OCI-LY1 (cell line): ENCODE results near the gene ADARB2.
A peak's percentile ranks its signal among the peaks of the same experiment; 100 is the strongest.

Source experiments
- H2AFZ ChIP-seq: fragments of 200-600 bp; sonication (generic), shearing (Covaris generic); 2 replicates; pipeline ENCODE4 v1.6.0; 2014; ENCODE audit warnings: antibody characterized with exemption, mild to moderate bottlenecking, low read length
- H3F3A ChIP-seq: fragments of 200-600 bp; sonication (generic), shearing (Covaris generic); 2 replicates; pipeline ENCODE4 v1.6.0; 2014; ENCODE audit warnings: mild to moderate bottlenecking, antibody characterized with exemption, low read length, moderate library complexity; ENCODE audit not compliant: insufficient read depth
- H3K27ac ChIP-seq: fragments of 200-600 bp; sonication (generic); 2 replicates; pipeline ENCODE4 v1.5.1; 2014; ENCODE audit warnings: low read length, mixed run types, mild to moderate bottlenecking, low read depth; ENCODE audit not compliant: poor library complexity, severe bottlenecking
- H3K27me3 ChIP-seq: fragments of 200-600 bp; sonication (generic); 2 replicates; pipeline ENCODE4 v1.6.0; 2014; ENCODE audit warnings: antibody characterized with exemption, mild to moderate bottlenecking, low read length, moderate library complexity; ENCODE audit not compliant: insufficient read depth
- H3K36me3 ChIP-seq: fragments of 200-600 bp; sonication (generic); 2 replicates; pipeline ENCODE4 v1.6.1; 2014; ENCODE audit warnings: mild to moderate bottlenecking, antibody characterized with exemption, low read length, moderate library complexity, mixed read lengths; ENCODE audit not compliant: insufficient read depth
- H3K4me1 ChIP-seq: fragments of 200-600 bp; sonication (generic); 2 replicates; pipeline ENCODE4 v1.5.1; 2014; ENCODE audit warnings: mild to moderate bottlenecking, low read length, moderate library complexity; ENCODE audit not compliant: insufficient read depth, severe bottlenecking
- H3K4me2 ChIP-seq: fragments of 200-600 bp; sonication (generic), shearing (Covaris generic); 2 replicates; pipeline ENCODE4 v1.6.1; 2014; ENCODE audit warnings: low read length
- H3K4me3 ChIP-seq: fragments of 200-600 bp; sonication (generic); 2 replicates; pipeline ENCODE4 v1.5.1; 2014; ENCODE audit warnings: low read length, low read depth, mild to moderate bottlenecking, mixed read lengths; ENCODE audit not compliant: poor library complexity, severe bottlenecking
- H3K79me2 ChIP-seq: fragments of 200-600 bp; shearing (Covaris generic); 2 replicates; pipeline ENCODE4 v1.6.1; 2016; ENCODE audit warnings: mixed run types, low read length, mixed read lengths; ENCODE audit not compliant: insufficient read depth
- H3K9ac ChIP-seq: fragments of 200-600 bp; sonication (generic), shearing (Covaris generic); 2 replicates; pipeline ENCODE4 v1.6.1; 2014; ENCODE audit warnings: mild to moderate bottlenecking, low read length, mixed read lengths
- H3K9me2 ChIP-seq: fragments of 200-600 bp; sonication (generic), shearing (Covaris generic); 2 replicates; pipeline ENCODE4 v1.6.1; 2014; ENCODE audit warnings: low read depth, mild to moderate bottlenecking, low read length, mixed read lengths
- H3K9me3 ChIP-seq: fragments of 200-600 bp; shearing (Covaris generic); 2 replicates; pipeline ENCODE4 v1.6.1; 2014; ENCODE audit warnings: low read length, mixed read lengths
- H4K20me1 ChIP-seq: fragments of 200-600 bp; sonication (generic), shearing (Covaris generic); 2 replicates; pipeline ENCODE4 v1.6.0; 2016; ENCODE audit warnings: mild to moderate bottlenecking, low read length; ENCODE audit not compliant: insufficient read depth
- EZH2 ChIP-seq: fragments of 200-600 bp; sonication (generic), shearing (Covaris generic); IDR thresholded peaks from 2 replicates; pipeline ENCODE4 v1.8.0; 2017; ENCODE audit warnings: borderline replicate concordance, mixed run types, mild to moderate bottlenecking, antibody characterized with exemption, low read length, moderate library complexity, mixed read lengths
- TF ChIP-seq, protein P1 (sequence below): fragments of 200-600 bp; sonication (generic), shearing (Covaris generic); IDR thresholded peaks from 2 replicates; pipeline ENCODE4 v1.5.1; 2017; ENCODE audit warnings: mild to moderate bottlenecking, antibody characterized with exemption, low read length, moderate library complexity, mixed read lengths

Gene ADARB2

DNA sequence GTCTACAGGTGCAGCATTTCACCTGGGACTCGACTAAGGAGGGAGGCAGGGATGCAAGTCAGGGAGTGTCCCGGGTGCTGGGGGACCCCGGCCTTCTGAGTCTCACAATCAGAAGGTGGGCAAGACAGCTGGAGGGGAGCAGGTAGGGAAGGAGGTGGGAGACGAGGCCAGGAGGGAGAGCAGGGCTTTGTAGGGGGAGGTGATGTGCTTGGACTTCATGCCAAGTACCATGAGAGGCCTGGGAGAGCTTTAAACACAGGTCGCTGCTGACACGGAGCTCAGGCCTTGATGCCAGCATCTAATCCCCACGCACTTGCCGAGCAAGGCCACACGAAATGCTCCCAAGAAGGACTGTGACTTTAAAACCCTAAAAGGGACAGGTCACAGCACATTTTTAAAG, 244.7 kb downstream of the ADARB2 start:
- no peaks in the 10 kb centered on the region for H3K9me3 ChIP-seq
- TF ChIP-seq EZH2 = no peak
- TF ChIP-seq, protein P1, sequence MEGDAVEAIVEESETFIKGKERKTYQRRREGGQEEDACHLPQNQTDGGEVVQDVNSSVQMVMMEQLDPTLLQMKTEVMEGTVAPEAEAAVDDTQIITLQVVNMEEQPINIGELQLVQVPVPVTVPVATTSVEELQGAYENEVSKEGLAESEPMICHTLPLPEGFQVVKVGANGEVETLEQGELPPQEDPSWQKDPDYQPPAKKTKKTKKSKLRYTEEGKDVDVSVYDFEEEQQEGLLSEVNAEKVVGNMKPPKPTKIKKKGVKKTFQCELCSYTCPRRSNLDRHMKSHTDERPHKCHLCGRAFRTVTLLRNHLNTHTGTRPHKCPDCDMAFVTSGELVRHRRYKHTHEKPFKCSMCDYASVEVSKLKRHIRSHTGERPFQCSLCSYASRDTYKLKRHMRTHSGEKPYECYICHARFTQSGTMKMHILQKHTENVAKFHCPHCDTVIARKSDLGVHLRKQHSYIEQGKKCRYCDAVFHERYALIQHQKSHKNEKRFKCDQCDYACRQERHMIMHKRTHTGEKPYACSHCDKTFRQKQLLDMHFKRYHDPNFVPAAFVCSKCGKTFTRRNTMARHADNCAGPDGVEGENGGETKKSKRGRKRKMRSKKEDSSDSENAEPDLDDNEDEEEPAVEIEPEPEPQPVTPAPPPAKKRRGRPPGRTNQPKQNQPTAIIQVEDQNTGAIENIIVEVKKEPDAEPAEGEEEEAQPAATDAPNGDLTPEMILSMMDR = no peak
- peaks cover 3% of the 10 kb centered on the region; the same call in 1 of the 2 replicates for H3F3A ChIP-seq
- H3K4me3 ChIP-seq = no peak overlapping the region
- peaks cover 59% of the 10 kb centered on the region for H3K4me1 ChIP-seq
- no peaks in the 10 kb centered on the region for H3K79me2 ChIP-seq
- H3K9ac ChIP-seq = no peak overlapping the region; the same call in 1 of the 2 replicates
- no peak overlapping the region; the same call in 1 of the 2 replicates for H3K4me2 ChIP-seq
- no peaks in the 10 kb centered on the region for H3K36me3 ChIP-seq
- no peaks in the 10 kb centered on the region for H3K9me2 ChIP-seq
- H2AFZ ChIP-seq = no peak overlapping the region
- no peaks in the 10 kb centered on the region for H4K20me1 ChIP-seq
- peak overlapping the region; percentile 100 for H3K27ac ChIP-seq
- H3K27me3 ChIP-seq = no peaks in the 10 kb centered on the region

DNA sequence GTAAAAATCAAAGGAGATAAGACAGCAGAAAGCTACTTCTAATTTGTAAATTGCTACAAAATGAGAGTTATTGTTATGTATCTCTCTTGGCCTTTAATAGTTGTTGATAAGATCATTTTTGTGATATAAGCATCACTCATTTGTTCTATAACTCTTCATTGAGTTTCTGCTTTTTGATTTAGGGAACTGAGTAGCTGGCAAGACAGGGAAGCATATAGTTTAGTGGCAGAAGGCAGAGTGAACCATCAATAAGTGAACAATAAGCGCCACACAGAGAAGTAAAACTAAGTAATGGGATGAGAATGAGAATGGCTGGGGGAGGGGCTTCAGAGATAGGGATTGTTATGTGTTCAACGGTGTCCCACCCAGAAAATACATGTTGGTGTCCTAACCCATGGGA, 245.4 kb downstream of the ADARB2 start:
- H3K4me3 ChIP-seq = peak overlapping the region; percentile 1
- H3K9me2 ChIP-seq = no peaks in the 10 kb centered on the region
- peak overlapping the region; percentile 77 for H3K9ac ChIP-seq
- H3K9me3 ChIP-seq = no peaks in the 10 kb centered on the region
- H3K4me1 ChIP-seq = peaks cover 66% of the 10 kb centered on the region
- peak overlapping the region; percentile 29; the same call in 1 of the 2 replicates for H3K4me2 ChIP-seq
- H3K79me2 ChIP-seq = no peaks in the 10 kb centered on the region
- H3K36me3 ChIP-seq = no peaks in the 10 kb centered on the region
- no peaks in the 10 kb centered on the region for H4K20me1 ChIP-seq
- H3K27ac ChIP-seq = peak overlapping the region; percentile 100
- no peak for TF ChIP-seq EZH2
- TF ChIP-seq, protein P1 = no peak
- no peaks in the 10 kb centered on the region for H3K27me3 ChIP-seq
- no peak overlapping the region for H2AFZ ChIP-seq
- H3F3A ChIP-seq = peaks cover 3% of the 10 kb centered on the region; the same call in 1 of the 2 replicates

DNA sequence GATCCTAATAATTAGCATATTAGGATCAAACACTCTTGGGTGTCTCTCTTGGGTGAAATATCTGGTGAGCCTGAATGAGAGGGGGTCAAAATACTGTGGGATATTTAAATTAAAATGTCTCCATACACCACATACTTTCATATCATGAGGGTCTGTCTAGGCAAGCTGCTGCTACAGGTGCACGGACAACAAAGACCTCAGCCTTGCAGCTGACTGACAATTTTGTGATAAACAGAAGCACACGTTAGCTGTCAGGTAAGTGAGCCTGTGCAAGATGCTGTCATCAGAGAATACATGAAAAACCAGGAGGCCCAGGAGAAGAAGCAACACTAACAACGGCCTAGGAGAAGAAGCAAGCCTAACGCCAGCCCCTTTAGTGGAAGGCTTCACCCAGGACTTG, 247.5 kb downstream of the ADARB2 start:
- Histone ChIP-seq H3K4me3 (peak overlapping the region; percentile 50), H3K9me3 (no peaks in the 10 kb centered on the region), H3F3A (peaks cover 3% of the 10 kb centered on the region; the same call in 1 of the 2 replicates), H3K79me2 (no peaks in the 10 kb centered on the region), H3K9ac (peak overlapping the region; percentile 77), H3K36me3 (no peaks in the 10 kb centered on the region), H3K4me2 (peak overlapping the region; percentile 75), H4K20me1 (no peaks in the 10 kb centered on the region), H2AFZ (no peak overlapping the region), H3K4me1 (peaks cover 77% of the 10 kb centered on the region), H3K27me3 (no peaks in the 10 kb centered on the region), H3K27ac (peak overlapping the region; percentile 100), H3K9me2 (no peaks in the 10 kb centered on the region)
- TF ChIP-seq, protein P1 = no peak
- TF ChIP-seq EZH2 = no peak
